Activated CD4-positive, alpha-beta T cell treated with anti-CD3 and anti-CD28 coated beads, Interleukin-2, amount 50 U/mL, for 1 hour (primary cell): Measurements from ENCODE around the gene NXPE2.
"Not testable (repeated sequence)": the region's sequence is repeated elsewhere in the genome, so short reads cannot be mapped to it uniquely, and the experiment has no call there.

Experiments used
- DNase-seq: peaks from one replicate; pipeline ENCODE4 v3.0.0-alpha.2; 2020

NXPE2 gene

GRCh38 chr11:114678125-114679036 lies at the start of gene NXPE2:
TSS of gene NXPE2 (plus strand) at chr11:114678527. CDS start at chr11:114678576, 49 bp downstream.
- no peak for DNase-seq

DNA sequence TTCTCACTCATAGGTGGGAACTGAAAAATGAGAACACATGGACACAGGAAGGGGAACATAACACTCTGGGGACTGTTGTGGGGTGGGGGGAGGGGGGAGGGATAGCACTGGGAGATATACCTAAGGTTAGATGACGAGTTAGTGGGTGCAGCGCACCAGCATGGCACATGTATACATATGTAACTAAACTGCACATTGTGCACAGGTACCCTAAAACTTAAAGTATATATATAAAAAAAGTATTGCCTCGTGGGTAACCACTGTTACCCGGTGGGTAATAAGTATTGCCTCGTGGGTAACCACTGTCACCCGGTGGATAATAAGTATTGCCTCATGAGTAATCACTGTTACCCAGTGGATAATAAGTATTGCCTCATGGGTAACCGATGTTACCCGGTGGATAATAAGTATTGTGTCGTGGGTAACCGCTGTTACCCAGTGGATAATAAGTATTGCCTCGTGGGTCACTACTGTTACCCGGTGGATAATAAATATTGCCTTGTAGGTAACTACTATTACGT lies 46.8 kb upstream of the NXPE2 start:
- DNase-seq: not testable (repeated sequence)

DNA sequence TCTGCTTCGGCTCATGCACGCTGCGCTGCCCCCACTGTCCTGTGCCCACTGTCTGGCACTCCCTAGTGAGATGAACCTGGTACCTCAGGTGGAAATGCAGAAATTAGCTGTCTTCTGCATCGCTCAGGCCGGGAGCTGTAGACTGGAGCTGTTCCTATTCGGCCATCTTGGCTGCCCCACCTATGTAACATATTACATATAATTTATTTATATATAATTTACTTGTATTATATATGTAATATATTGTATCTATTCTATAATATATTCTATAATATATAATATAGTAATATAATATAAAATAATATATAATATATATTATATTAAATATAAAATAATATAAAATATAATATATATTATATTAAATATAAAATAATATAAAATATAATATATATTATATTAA lies 38.9 kb upstream of the NXPE2 start:
- DNase-seq: not testable (repeated sequence)

DNA sequence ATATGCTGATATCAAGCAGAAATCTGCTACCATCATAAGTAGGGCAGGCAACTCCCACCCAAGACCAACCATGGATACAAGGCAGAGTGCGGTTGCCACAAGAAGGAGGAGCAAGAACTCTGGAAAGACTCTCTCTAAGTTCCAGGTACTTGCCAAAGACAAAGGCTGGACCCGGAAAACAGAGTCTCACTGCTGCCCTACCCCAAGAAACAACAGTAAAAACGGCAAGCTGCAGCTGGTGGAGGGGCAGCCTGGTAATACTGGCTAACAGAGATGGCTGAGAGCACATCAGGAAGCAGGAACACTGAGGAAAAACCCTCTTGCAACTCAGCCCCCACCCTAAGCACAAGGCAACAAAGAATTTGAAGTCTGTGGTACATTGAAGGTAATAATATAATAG lies 27.7 kb upstream of the NXPE2 start:
- DNase-seq: no peak

DNA sequence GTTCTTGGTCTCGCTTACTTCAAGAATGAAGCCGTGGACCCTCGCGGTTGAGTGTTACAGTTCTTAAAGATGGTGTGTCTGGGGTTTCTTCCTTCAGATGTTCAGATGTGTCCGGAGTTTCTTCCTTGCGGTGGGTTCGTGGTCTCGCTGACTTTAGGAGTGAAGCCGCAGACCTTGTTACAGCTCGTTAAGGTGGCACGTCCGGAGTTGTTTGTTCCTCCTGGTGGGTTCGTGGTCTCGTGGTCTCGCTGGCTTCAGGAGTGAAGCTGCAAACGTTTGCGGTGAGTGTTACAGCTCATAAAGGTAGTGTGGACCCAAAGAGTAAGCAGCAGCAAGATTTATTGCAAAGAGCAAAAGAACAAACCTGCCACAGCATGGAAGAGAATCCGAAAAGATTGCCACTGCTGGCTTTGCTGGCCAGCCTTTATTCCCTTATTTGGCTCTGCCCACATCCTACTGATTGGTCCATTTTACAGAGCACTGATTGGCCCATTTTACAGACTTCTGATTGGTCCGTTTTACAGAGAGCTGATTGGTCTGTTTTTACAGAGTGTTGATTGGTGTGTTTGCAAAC lies 27.1 kb upstream of the NXPE2 start:
- no peak for DNase-seq

DNA sequence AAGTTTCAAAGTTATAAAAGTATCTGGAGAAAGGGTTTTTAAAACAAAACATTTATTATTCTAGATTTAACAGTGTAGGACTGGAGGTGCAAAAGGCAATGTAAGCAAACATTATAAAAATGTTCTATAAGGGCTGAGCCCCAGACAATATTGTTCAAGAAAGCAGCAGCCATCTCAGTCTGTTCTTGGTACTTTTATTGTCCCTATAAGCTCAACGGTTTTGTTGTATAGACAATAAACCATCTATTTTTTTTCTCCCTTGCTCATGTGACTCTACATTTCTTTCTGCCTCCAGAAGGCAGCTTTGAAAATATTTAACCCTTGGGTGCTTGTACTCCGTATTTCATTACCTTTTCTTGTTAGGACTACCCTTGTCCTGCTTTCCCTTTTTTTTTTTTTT lies 25.2 kb upstream of the NXPE2 start:
- DNase-seq: no peak

GRCh38 chr11:114664641-114665040 lies 13.7 kb upstream of the NXPE2 start:
- no peak for DNase-seq

- DNase-seq: no peak
Measured at GRCh38 chr11:114666760-114667159, 11.6 kb upstream of the NXPE2 start.

GRCh38 chr11:114668109-114668508 lies 10.2 kb upstream of the NXPE2 start:
- DNase-seq: no peak

DNA sequence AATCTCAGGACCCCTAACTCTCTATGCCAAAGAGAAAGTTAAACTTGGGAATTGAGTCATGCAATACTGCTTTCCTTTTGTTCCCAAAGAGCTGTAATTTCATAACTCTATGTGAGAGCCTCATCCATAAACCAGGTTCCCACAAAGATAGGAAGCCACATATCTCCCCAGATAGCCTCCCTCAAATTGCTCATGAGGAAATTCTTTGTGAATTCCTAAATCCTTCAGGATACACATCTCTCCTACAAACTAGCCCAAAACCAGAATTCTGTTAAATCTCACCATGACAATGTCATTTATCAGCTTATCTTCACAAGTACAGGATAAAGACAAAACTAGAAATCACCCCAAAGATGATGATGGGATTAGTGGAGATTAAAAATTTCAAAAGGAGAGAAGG lies 4.7 kb upstream of the NXPE2 start:
- no peak for DNase-seq

DNA sequence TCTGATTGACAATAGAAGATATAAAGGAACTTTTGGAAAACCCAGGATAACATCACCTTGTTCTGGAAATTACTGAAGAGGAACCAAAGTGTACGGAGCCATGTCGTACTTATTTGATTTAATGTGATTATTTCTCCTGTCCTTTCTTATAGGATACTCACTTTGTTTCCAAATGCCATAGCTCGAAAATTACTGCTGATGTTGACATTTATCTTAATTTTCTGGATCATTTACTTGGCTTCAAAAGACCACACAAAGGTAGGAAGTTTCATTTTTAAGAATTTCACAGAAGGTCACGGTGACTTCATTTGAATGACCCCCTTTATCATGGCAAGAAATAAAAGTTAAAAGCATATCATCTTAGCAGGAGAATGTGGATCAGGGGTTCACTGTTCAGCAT lies 1.2 kb downstream of the NXPE2 start:
- DNase-seq: no peak

GRCh38 chr11:114683007-114683406 lies 4.7 kb downstream of the NXPE2 start:
- no peak for DNase-seq

DNA sequence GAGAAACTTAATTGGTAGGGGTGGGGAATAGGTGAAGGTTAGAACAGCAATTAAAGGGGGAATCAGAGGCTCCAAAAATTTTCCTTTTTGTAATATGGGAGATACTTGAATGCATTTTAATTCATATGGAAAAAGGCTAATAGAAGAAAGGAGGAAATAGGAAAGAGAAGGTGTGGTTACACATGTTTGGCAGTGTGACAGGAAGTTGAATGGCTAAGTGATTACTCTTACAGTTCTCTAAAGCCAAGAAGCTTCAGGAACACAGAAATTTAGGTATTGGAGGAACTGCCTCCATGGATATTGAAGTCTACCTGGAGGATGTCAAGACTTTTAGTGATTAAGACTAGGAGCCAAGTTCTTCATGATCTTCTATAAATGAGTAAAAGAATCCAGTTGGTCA lies 6.3 kb downstream of the NXPE2 start:
- no peak for DNase-seq

DNA sequence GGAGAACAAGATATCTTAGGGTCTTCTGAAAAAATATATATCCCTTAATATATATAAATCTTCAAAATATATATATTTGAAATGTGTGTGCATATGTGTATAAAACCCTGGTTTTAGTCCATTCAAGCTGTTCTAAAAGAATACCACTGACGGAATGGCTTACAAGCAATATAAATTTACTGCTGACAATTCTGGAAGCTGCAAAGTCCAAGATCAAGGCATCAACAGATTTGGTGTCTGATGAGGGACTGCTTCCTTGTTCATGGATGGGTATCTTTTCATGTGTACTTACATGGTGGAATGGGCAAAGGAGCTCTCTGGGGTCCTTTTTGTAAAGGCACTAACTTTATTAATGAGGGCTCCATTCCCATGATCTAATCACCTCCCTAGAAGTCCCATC lies 6.8 kb downstream of the NXPE2 start:
- DNase-seq: no peak

- no peak for DNase-seq
Measured at GRCh38 chr11:114705280-114706024, 27.1 kb downstream of the NXPE2 start.

DNA sequence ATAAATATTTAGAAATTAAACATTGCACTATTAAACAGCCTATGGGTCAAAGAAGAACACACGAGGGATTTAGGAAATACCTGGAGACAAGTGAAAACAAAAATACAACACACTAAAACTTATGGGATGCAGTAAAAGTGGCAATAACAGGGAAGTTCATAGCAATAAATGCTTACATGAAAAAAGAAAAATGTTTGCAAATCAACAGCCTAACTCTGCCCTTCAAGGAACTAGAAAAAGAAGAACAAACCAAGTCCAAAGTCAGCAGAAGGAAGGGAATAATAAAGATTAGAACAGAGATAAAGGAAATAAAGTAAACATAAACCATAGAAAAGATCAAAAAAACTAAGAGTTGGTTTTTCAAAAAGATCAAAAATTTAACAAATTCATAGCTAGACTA lies 31.6 kb downstream of the NXPE2 start:
- no peak for DNase-seq

DNA sequence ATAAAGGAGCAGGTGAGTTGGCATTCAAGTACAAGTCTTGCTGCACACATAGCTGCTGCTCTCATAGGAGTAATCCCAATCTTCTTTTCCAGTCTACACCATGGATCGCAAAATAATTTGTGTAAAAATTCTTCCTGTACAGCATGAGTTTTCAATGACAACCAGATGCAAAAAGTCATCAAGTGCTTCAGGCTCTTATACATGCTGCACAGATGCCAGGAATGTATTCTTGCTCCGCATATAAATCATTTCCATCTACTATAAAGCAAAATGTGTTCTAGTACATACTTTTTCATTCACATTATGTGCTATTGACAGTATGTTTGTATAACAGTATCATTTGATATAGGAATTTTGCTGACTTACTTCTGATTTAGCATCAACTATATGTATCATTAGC lies 35.4 kb downstream of the NXPE2 start:
- no peak for DNase-seq

DNA sequence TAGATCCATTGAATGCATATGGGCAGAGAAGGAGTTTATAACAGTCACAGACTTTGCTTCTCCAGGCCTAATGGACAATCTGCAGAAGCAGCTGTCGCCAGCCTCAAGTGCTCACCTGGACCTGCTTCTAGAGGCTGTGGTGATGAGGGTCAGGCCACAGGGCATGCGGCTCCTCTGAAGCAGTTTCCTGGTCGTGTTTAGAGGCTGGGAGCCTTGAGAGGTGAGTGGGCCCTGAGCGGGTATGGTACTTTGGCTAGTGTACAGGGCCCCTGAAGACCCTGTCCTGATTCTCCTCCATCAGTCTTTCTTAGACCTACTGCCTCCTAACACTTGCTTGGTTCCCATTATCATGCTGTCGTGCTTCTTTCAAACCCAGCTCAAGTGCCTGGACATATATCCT lies 41.2 kb downstream of the NXPE2 start:
- DNase-seq: no peak

DNA sequence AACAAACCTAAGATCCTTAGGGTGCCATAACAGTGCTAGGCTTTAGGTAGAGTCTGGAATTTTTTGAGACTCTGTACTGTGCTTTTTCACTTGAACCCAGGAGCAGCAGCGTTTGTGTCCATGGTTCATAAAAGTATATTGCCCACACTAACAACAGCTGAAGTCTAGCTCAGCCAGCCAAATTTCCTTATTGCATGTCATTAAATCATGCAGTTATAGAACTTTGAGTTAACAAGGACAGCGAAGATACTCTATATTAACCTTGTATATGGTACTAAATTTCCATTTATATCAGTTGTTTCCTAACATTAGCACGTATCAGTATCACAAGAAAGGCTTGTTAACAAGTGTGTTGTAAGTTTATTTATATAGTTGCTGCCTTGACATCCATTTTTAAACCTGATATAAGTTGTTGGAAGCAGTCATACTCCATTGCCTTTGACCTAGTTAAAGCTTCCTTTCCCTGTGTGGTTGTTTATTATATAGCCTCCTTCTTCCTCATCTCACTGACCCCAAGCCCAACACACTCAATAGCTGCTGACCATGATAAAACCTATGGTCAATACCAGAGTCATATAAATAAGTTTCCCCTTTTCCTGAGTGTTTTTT lies 46.7 kb downstream of the NXPE2 start:
- no peak for DNase-seq

- no peak for DNase-seq
Measured at GRCh38 chr11:114725623-114726022, 47.3 kb downstream of the NXPE2 start.

- DNase-seq: no peak
Measured at GRCh38 chr11:114736806-114737205, 58.5 kb downstream of the NXPE2 start.

DNA sequence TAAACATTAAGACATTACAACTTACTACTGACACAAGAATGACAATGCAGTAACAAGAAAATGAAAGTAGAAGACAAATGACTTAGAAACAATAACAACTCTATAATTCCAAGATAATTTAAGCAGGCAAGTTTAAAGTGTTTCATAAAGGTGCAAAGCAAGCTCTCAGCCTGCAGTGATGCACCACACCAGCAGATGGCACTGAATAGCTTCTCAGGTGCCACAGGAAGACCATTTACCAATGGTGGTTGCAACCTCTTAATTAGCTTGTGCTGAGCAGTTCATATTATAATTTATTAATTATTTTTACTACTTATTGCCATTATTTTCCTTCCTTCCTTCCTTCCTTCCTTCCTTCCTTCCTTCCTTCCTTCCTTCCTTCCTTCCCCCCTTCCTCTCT lies 60.6 kb downstream of the NXPE2 start:
- DNase-seq: peak; percentile 16

- no peak for DNase-seq
Measured at GRCh38 chr11:114745150-114745671, 66.9 kb downstream of the NXPE2 start.
